ENCODE results near the gene PTPA. TPM values are rescaled to one million over a fixed set of nuclear protein-coding genes. Genes with fewer than 3 reads are reported as not detected.

Gene PTPA
- total and polyA plus RNA-seq, 2 of the 4 experiments (the other 2 are of a cell fraction) = 124 to 149 TPM

DNA sequence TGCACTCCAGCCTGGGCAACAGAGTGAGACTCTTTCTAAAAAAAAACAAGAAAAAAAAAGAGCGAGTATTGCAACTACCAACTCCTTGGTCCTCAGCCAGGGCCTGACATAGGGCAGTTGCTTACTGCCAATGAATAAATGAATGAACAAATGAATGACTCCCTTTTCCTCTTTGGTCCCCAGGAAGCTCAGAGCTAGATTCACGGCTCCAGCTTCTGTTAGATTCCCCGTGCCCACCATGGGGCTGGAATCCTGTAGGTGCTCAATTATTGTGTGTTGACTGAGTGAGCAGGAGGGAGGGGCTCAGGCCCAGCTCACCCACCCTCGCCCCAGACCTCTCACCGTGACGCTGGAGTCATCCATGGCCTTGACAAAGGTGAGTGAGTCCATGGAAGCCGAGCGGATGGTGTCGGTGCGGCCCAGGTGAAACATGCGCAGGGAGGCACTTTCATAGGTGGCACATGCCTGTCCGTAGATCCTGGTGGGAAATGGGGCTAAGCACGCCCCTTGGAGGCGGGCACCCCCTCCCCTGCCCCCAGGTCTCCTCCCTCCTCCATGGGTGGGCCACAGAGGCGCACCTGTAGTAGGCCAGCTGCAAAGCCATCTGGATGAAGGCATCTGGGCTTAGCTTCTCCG, 13.4 kb upstream of the PTPA start:
- 98% methylated on average over 7 of the region's 16 CpGs; no CpG with 5 or more reads in 1 of the 2 experiments for WGBS, 2 experiments (ENCODE audit: extremely low coverage in 2 of 2, insufficient read length in 1 of 2)
- H4K5ac ChIP-seq (ENCODE audit: low read depth, low read length) = no peak overlapping the region
- no peak overlapping the region for H2AK9ac ChIP-seq (replicated peaks; ENCODE audit: low read depth, low read length, poor library complexity)
- dilution Hi-C loops (cut with HindIII; ENCODE audit: low sequenced_read_pairs, unreplicated experiment) = no loop called here
- no peak overlapping the region for H2BK5ac ChIP-seq (ENCODE audit: low read depth, low read length, poor library complexity, severe bottlenecking)
- no peak overlapping the region for H2AFZ ChIP-seq (replicated peaks; ENCODE audit: low read length, poor library complexity)
- H3K9me1 ChIP-seq (ENCODE audit: insufficient read depth, low read length) = no peaks in the 10 kb centered on the region
- ChIA-PET CTCF (no interaction called here), POLR2A (ENCODE audit: unreplicated experiment) (no interaction called here)
- intact Hi-C loops (cut with micrococcal nuclease) = no loop called here
- H3K4me2 ChIP-seq (ENCODE audit: low read depth, low read length) = no peak overlapping the region
- no peaks in the 10 kb centered on the region for H3K4me1 ChIP-seq (ENCODE audit: control insufficient read depth, insufficient read depth, low read length)
- no peak overlapping the region for H4K8ac ChIP-seq (ENCODE audit: low read depth in 2 of 2, low read length in 2 of 2)
- no peak overlapping the region for H2AK5ac ChIP-seq (ENCODE audit: low read depth, low read length)
- H3K27me3 ChIP-seq (ENCODE audit: control insufficient read depth, insufficient read depth, low read length) = no peaks in the 10 kb centered on the region
- DNase-seq (no peak), ATAC-seq (ENCODE audit: low read depth) (no peak)
- H3K36me3 ChIP-seq (ENCODE audit: control insufficient read depth, insufficient read depth, low read length) = peaks cover 38% of the 10 kb centered on the region
- no peak overlapping the region for H3K9ac ChIP-seq (ENCODE audit: low read depth, low read length)
- no peak overlapping the region for H3K56ac ChIP-seq (ENCODE audit: extremely low read depth, insufficient read depth, low read length)
- H2BK20ac ChIP-seq (ENCODE audit: low read depth, low read length) = no peak overlapping the region
- in situ Hi-C loops (cut with MboI; ENCODE audit: low sequenced_read_pairs) = no loop called here
- no peak overlapping the region for H4K91ac ChIP-seq (ENCODE audit: insufficient read depth, low read depth, low read length)
- no TSS peak for BruUV-seq (replicated peaks)
- no peak overlapping the region for H2BK120ac ChIP-seq (ENCODE audit: low read depth, low read length)
- no peak overlapping the region for H3K4me3 ChIP-seq (ENCODE audit: insufficient read depth, low read depth, low read length)
- no peak for TF ChIP-seq MXI1 (IDR thresholded peaks at IDR 0.05; ENCODE audit: borderline replicate concordance, low read depth, low read length)
- no peak for TF ChIP-seq CEBPB (IDR thresholded peaks at IDR 0.05; ENCODE audit: low read depth, low read length)
- TF ChIP-seq FOS (IDR thresholded peaks at IDR 0.05; ENCODE audit: low read depth, low read length) = no peak
- TF ChIP-seq CHD1 (IDR thresholded peaks at IDR 0.05; ENCODE audit: low read depth, low read length) = no peak
- TF ChIP-seq, protein P1, sequence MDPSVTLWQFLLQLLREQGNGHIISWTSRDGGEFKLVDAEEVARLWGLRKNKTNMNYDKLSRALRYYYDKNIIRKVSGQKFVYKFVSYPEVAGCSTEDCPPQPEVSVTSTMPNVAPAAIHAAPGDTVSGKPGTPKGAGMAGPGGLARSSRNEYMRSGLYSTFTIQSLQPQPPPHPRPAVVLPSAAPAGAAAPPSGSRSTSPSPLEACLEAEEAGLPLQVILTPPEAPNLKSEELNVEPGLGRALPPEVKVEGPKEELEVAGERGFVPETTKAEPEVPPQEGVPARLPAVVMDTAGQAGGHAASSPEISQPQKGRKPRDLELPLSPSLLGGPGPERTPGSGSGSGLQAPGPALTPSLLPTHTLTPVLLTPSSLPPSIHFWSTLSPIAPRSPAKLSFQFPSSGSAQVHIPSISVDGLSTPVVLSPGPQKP (IDR thresholded peaks at IDR 0.05; ENCODE audit: borderline replicate concordance, low read depth, low read length) = no peak
- TF ChIP-seq NFE2L2 (IDR thresholded peaks at IDR 0.05; ENCODE audit: low read depth, low read length) = no peak
- no peak for TF ChIP-seq MAFK (IDR thresholded peaks at IDR 0.05; ENCODE audit: low read depth, low read length)
- TF ChIP-seq, protein P2, sequence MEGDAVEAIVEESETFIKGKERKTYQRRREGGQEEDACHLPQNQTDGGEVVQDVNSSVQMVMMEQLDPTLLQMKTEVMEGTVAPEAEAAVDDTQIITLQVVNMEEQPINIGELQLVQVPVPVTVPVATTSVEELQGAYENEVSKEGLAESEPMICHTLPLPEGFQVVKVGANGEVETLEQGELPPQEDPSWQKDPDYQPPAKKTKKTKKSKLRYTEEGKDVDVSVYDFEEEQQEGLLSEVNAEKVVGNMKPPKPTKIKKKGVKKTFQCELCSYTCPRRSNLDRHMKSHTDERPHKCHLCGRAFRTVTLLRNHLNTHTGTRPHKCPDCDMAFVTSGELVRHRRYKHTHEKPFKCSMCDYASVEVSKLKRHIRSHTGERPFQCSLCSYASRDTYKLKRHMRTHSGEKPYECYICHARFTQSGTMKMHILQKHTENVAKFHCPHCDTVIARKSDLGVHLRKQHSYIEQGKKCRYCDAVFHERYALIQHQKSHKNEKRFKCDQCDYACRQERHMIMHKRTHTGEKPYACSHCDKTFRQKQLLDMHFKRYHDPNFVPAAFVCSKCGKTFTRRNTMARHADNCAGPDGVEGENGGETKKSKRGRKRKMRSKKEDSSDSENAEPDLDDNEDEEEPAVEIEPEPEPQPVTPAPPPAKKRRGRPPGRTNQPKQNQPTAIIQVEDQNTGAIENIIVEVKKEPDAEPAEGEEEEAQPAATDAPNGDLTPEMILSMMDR (conservative IDR thresholded peaks at IDR 0.05; ENCODE audit: low read depth, low read length) = no peak
- no peak for TF ChIP-seq BHLHE40 (IDR thresholded peaks at IDR 0.05; ENCODE audit: low read depth, low read length)
- TF ChIP-seq, protein P3, sequence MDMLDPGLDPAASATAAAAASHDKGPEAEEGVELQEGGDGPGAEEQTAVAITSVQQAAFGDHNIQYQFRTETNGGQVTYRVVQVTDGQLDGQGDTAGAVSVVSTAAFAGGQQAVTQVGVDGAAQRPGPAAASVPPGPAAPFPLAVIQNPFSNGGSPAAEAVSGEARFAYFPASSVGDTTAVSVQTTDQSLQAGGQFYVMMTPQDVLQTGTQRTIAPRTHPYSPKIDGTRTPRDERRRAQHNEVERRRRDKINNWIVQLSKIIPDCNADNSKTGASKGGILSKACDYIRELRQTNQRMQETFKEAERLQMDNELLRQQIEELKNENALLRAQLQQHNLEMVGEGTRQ (IDR thresholded peaks at IDR 0.05; ENCODE audit: low read depth, low read length) = no peak
- no peak for TF ChIP-seq RFX5 (IDR thresholded peaks at IDR 0.05; ENCODE audit: low read depth, low read length)
- no peak for TF ChIP-seq RAD21 (IDR thresholded peaks at IDR 0.05; ENCODE audit: low read length)
- no peak for TF ChIP-seq POLR2A (IDR thresholded peaks at IDR 0.05; ENCODE audit: low read depth, low read length)
- no peak for TF ChIP-seq MAZ (IDR thresholded peaks at IDR 0.05; ENCODE audit: borderline replicate concordance, low read depth, low read length)
- no peak for TF ChIP-seq SMC3 (IDR thresholded peaks at IDR 0.05; ENCODE audit: low read depth, low read length)
- TF ChIP-seq RCOR1 (IDR thresholded peaks at IDR 0.05; ENCODE audit: insufficient replicate concordance, low read length) = no peak
- H3K14ac ChIP-seq (replicated peaks; ENCODE audit: low read depth, low read length) = no peak overlapping the region
- no peaks in the 10 kb centered on the region for H3K9me3 ChIP-seq (ENCODE audit: control insufficient read depth, insufficient read depth, low read length)
- H3K79me1 ChIP-seq (ENCODE audit: low read depth in 1 of 2, low read length in 2 of 2) = no peaks in the 10 kb centered on the region
- H2BK15ac ChIP-seq (ENCODE audit: low read depth, low read length) = no peak overlapping the region
- H3K18ac ChIP-seq (ENCODE audit: low read depth, low read length) = no peak overlapping the region
- H3K23ac ChIP-seq (ENCODE audit: low read depth, low read length) = no peak overlapping the region
- no peak overlapping the region for H3K4ac ChIP-seq (ENCODE audit: low read depth, low read length)
- no peak overlapping the region for H3K27ac ChIP-seq (ENCODE audit: insufficient read depth, low read length)
- H4K20me1 ChIP-seq (ENCODE audit: insufficient read depth, low read length) = no peaks in the 10 kb centered on the region

Measured in IMR-90 (cell line).